ENCODE data around the gene C8G. TPM values are rescaled to one million over a fixed set of nuclear protein-coding genes. Genes with fewer than 3 reads are reported as not detected.

Gene C8G
- total and polyA plus RNA-seq, 8 donors, result 2.3 to 5.5 TPM; not detected in 6

- DNase-seq, result peak in 1 of 2 donors; percentile 58
- peaks cover 31 to 59% (median 58%) of the 10 kb centered on the region in 4 donors for H3K4me1 ChIP-seq
- intact Hi-C loops (cut with DNase I; ENCODE audit: low total_unique reads), result loop anchor here (10.0 kb wide), 1 partner anchor 95 kb away; the partner anchor contains the start of gene MAMDC4
Measured at GRCh38 chr9:136949239-136949816, 4.3 kb downstream of the C8G start.

GRCh38 chr9:136949817-136950655 lies 5.0 kb downstream of the C8G start:
- peak; percentile 98 for DNase-seq
- H3K4me1 ChIP-seq, result peaks cover 28 to 56% (median 55%) of the 10 kb centered on the region in 4 donors
- no peaks in the 10 kb centered on the region for H3K27me3 ChIP-seq
- intact Hi-C loops (cut with DNase I; ENCODE audit: low total_unique reads), result loop anchor here (10.0 kb wide), 2 partner anchors 75 to 95 kb away; partner anchors contain the start of genes ABCA2 and MAMDC4
- 0 to 3% (median 2%) methylated on average over 17 to 63 of the region's 63 CpGs for WGBS, 5 donors
- H3K9me3 ChIP-seq, result no peaks in the 10 kb centered on the region
- H3K27ac ChIP-seq, result peak overlapping the region; percentile 87 to 91 (median 90)
- no peak for TF ChIP-seq EP300 (IDR thresholded peaks at IDR 0.05)
- TF ChIP-seq POLR2AphosphoS5 (IDR thresholded peaks at IDR 0.05), result peak; percentile 62 to 96 (median 91)
- no peak for TF ChIP-seq POLR2A (IDR thresholded peaks at IDR 0.05)
- TF ChIP-seq CTCF (IDR thresholded peaks at IDR 0.05), result peak in 3 of 7 experiments; percentile 19 to 42 (median 20)
- peak overlapping the region; percentile 60 to 75 (median 64) for H3K4me3 ChIP-seq
- H3K36me3 ChIP-seq, result no peaks in the 10 kb centered on the region

More at GRCh38 chr9:136949239-136949816, 4.3 kb downstream of the C8G start:
- TF ChIP-seq POLR2A (IDR thresholded peaks at IDR 0.05) (peak in 1 of 4 donors; percentile 7), EP300 (IDR thresholded peaks at IDR 0.05) (no peak), CTCF (IDR thresholded peaks at IDR 0.05) (no peak)
- Histone ChIP-seq H3K4me3 (peak overlapping the region; percentile 60 to 75 (median 64)), H3K27ac (peak overlapping the region; percentile 87 to 91 (median 90)), H3K9me3 (no peaks in the 10 kb centered on the region), H3K27me3 (no peaks in the 10 kb centered on the region), H3K36me3 (no peaks in the 10 kb centered on the region)
- WGBS, 5 donors, result 0 to 12% (median 11%) methylated on average over 11 to 22 of the region's 22 CpGs

- Histone ChIP-seq H3K9me3 (no peaks in the 10 kb centered on the region), H3K36me3 (no peaks in the 10 kb centered on the region), H3K27ac (peak overlapping the region; percentile 87 to 91 (median 90)), H3K27me3 (no peaks in the 10 kb centered on the region), H3K4me3 (peak overlapping the region; percentile 60 to 75 (median 64)), H3K4me1 (peaks cover 27 to 53% (median 51%) of the 10 kb centered on the region in 4 donors)
- peak in 1 of 2 donors; percentile 52 for DNase-seq
- WGBS, 5 donors, result 20 to 35% (median 31%) methylated on average over 6 to 9 of the region's 9 CpGs
- intact Hi-C loops (cut with DNase I; ENCODE audit: low total_unique reads), result loop anchor here (10.0 kb wide), 1 partner anchor 74 kb away; the partner anchor contains the start of gene ABCA2
- no peak for TF ChIP-seq POLR2A (IDR thresholded peaks at IDR 0.05)
- no peak for TF ChIP-seq POLR2AphosphoS5 (IDR thresholded peaks at IDR 0.05)
- TF ChIP-seq EP300 (IDR thresholded peaks at IDR 0.05), result no peak
- no peak for TF ChIP-seq CTCF (IDR thresholded peaks at IDR 0.05)
Measured at GRCh38 chr9:136950656-136951276, 5.7 kb downstream of the C8G start.
